ENCODE measurements around the gene RASGRF2. TPM values are rescaled to one million over a fixed set of nuclear protein-coding genes. Genes with fewer than 3 reads are reported as not detected.
"Not testable (repeated sequence)": the region's sequence is repeated elsewhere in the genome, so short reads cannot be mapped to it uniquely, and the experiment has no call there.

Gene RASGRF2
- total and polyA plus RNA-seq, 2 of the 13 experiments (the other 11 are each of a cell fraction or from before 2014, with no cell fraction given) = 23.6 to 29.0 TPM

DNA sequence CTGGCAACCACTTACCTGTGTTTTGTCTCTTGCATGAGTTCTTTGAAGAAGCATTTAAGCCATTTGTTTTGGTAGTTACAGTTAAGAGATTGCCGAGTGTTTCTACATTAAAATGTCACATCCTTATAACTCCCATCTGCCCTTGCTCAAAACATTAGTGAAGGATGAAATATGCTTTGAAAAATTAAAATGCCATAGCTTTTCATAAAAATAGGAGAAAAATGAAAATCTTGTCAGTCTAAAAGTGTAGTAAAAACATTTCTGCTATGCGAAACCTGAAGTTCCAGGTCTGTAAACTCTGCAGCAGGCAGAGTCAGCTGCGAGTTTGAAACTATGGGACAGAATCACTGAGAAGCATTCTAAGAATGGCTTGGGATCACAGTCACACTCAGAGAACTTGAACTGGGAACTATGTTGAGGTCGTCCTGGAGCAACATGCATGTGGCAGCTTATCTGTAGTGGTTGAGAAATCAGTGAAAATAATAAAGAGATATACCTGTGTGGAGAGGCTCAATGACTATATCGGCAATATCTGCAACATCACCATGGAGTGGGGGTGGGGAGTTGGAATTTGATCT, 67.4 kb downstream of the RASGRF2 start:
- CTCF ChIA-PET (ENCODE audit: low intra/inter-chr PET ratio, low total read pairs) = no interaction called here
- POLR2A ChIA-PET = no interaction called here
- no peak for FAIRE-seq
- Histone ChIP-seq H3K4me2 (ENCODE audit: low read depth, low read length) (no peak overlapping the region), H3K27ac (ENCODE audit: extremely low read length, insufficient read depth, low read length) (peak overlapping the region; percentile 65), H3K36me3 (replicated peaks in 1 of 2; ENCODE audit: control insufficient read depth in 1 of 2, insufficient read depth in 2 of 2, low read length in 2 of 2) (no peaks in the 10 kb centered on the region), H2AFZ (ENCODE audit: low read length) (no peak overlapping the region), H3K4me3 (replicated peaks in 1 of 3; ENCODE audit: insufficient read depth in 1 of 3, low read depth in 2 of 3, low read length in 3 of 3) (no peak overlapping the region), H3K9me3 (ENCODE audit: low read length) (no peaks in the 10 kb centered on the region), H3K27me3 (ENCODE audit: control insufficient read depth in 1 of 2, insufficient read depth in 2 of 2, low read length in 2 of 2) (no peaks in the 10 kb centered on the region), H3K79me2 (ENCODE audit: insufficient read depth, low read length) (peaks cover 27% of the 10 kb centered on the region), H3K9ac (ENCODE audit: insufficient read depth, low read depth, low read length) (no peak overlapping the region), H3K4me1 (ENCODE audit: insufficient read depth, low read length) (peaks cover 59% of the 10 kb centered on the region), H4K20me1 (ENCODE audit: insufficient read depth, low read length) (no peaks in the 10 kb centered on the region)
- intact Hi-C loops (cut with micrococcal nuclease; ENCODE audit: unreplicated experiment) = loop anchor here (1.0 to 5.0 kb wide), 2 partner anchors 9 to 65 kb away; partner anchors contain the start of gene RASGRF2
- no TSS peak for BruUV-seq (replicated peaks)
- TF ChIP-seq HNF4A (CRISPR knock-in tag; IDR thresholded peaks at IDR 0.05) (0 out of 2 replicates have a peak, but pooled peaks have one; percentile 25), BCL6 (CRISPR knock-in tag; IDR thresholded peaks at IDR 0.05) (peak; percentile 56), TBX2 (CRISPR knock-in tag; IDR thresholded peaks at IDR 0.05; ENCODE audit: borderline replicate concordance) (no peak)
- peak; percentile 59 for ATAC-seq
- WGBS (ENCODE audit: low lambda C conversion rate) = 83% methylated on average over 5 of the region's 5 CpGs
- in situ Hi-C loops (cut with HindIII; ENCODE audit: extremely low pct_ligation_motif_present, low pct_unique_long_range_greater_than_20kb) = no loop called here
- DNase-seq (ENCODE audit: low spot score) = peak; percentile 20

DNA sequence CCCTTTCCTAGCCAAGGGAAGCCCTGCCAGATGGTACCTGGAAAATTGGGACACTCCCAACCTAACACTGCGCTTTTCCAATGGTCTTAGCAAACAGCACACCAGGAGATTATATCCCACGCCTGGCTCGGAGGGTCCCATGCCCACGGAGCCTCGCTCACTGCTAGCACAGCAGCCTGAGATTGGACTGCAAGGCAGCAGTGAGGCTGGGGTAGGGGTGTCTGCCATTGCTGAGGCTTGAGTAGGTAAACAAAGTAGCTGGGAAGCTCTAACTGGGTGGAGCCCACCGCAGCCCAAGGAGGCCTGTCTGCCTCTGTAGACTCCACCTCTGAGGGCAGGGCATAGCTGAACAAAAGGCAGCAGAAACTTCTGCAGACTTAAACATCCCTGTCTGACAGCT, 68.7 kb downstream of the RASGRF2 start:
- H3K27me3 ChIP-seq (ENCODE audit: control insufficient read depth in 1 of 2, insufficient read depth in 2 of 2, low read length in 2 of 2); H3K9me3 ChIP-seq (ENCODE audit: low read length); H2AFZ ChIP-seq (ENCODE audit: low read length); H3K9ac ChIP-seq (ENCODE audit: insufficient read depth, low read depth, low read length); ATAC-seq; CTCF ChIA-PET (ENCODE audit: low intra/inter-chr PET ratio, low total read pairs); FAIRE-seq; H3K36me3 ChIP-seq (replicated peaks in 1 of 2; ENCODE audit: control insufficient read depth in 1 of 2, insufficient read depth in 2 of 2, low read length in 2 of 2); BruUV-seq (replicated peaks); in situ Hi-C loops (cut with HindIII; ENCODE audit: extremely low pct_ligation_motif_present, low pct_unique_long_range_greater_than_20kb); H4K20me1 ChIP-seq (ENCODE audit: insufficient read depth, low read length); DNase-seq (ENCODE audit: low spot score): not testable (repeated sequence)
- POLR2A ChIA-PET = interaction anchor here (1.4 to 2.5 kb wide), 4 partner anchors 9 to 68 kb away, joined by 3 to 16 read pairs (median 7); partner anchors contain the start of gene RASGRF2
- intact Hi-C loops (cut with micrococcal nuclease; ENCODE audit: unreplicated experiment) = loop anchor here (1.0 to 5.0 kb wide), 2 partner anchors 7 to 67 kb away; partner anchors contain the start of gene RASGRF2
- peaks cover 21% of the 10 kb centered on the region for H3K79me2 ChIP-seq (ENCODE audit: insufficient read depth, low read length)
- H3K4me3 ChIP-seq (replicated peaks in 1 of 3; ENCODE audit: insufficient read depth in 1 of 3, low read depth in 2 of 3, low read length in 3 of 3) = peak overlapping the region in 1 of 3 experiments; percentile 28; a peak in 1 of 6 replicates
- TF ChIP-seq, protein P1, sequence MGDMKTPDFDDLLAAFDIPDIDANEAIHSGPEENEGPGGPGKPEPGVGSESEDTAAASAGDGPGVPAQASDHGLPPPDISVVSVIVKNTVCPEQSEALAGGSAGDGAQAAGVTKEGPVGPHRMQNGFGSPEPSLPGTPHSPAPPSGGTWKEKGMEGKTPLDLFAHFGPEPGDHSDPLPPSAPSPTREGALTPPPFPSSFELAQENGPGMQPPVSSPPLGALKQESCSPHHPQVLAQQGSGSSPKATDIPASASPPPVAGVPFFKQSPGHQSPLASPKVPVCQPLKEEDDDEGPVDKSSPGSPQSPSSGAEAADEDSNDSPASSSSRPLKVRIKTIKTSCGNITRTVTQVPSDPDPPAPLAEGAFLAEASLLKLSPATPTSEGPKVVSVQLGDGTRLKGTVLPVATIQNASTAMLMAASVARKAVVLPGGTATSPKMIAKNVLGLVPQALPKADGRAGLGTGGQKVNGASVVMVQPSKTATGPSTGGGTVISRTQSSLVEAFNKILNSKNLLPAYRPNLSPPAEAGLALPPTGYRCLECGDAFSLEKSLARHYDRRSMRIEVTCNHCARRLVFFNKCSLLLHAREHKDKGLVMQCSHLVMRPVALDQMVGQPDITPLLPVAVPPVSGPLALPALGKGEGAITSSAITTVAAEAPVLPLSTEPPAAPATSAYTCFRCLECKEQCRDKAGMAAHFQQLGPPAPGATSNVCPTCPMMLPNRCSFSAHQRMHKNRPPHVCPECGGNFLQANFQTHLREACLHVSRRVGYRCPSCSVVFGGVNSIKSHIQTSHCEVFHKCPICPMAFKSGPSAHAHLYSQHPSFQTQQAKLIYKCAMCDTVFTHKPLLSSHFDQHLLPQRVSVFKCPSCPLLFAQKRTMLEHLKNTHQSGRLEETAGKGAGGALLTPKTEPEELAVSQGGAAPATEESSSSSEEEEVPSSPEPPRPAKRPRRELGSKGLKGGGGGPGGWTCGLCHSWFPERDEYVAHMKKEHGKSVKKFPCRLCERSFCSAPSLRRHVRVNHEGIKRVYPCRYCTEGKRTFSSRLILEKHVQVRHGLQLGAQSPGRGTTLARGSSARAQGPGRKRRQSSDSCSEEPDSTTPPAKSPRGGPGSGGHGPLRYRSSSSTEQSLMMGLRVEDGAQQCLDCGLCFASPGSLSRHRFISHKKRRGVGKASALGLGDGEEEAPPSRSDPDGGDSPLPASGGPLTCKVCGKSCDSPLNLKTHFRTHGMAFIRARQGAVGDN (CRISPR knock-in tag; IDR thresholded peaks at IDR 0.05) = peak; percentile 64
- peak; percentile 55; the same call in 1 of the 2 replicates for TF ChIP-seq HES4 (CRISPR knock-in tag; IDR thresholded peaks at IDR 0.05; ENCODE audit: borderline replicate concordance)
- TF ChIP-seq MTA1 (CRISPR knock-in tag; IDR thresholded peaks at IDR 0.05; ENCODE audit: borderline replicate concordance) = peak; percentile 37; the same call in 1 of the 2 replicates
- 0 out of 2 replicates have a peak, but pooled peaks have one; percentile 18 for TF ChIP-seq POGZ (CRISPR knock-in tag; IDR thresholded peaks at IDR 0.05)
- TF ChIP-seq FOXJ3 (CRISPR knock-in tag; IDR thresholded peaks at IDR 0.05; ENCODE audit: borderline replicate concordance) = 0 out of 2 replicates have a peak, but pooled peaks have one; percentile 19
- TF ChIP-seq, protein P2, sequence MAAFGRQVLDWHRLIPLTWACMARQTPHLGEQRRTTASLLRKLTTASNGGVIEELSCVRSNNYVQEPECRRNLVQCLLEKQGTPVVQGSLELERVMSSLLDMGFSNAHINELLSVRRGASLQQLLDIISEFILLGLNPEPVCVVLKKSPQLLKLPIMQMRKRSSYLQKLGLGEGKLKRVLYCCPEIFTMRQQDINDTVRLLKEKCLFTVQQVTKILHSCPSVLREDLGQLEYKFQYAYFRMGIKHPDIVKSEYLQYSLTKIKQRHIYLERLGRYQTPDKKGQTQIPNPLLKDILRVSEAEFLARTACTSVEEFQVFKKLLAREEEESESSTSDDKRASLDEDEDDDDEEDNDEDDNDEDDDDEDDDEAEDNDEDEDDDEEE (CRISPR knock-in tag; IDR thresholded peaks at IDR 0.05) = 0 out of 2 replicates have a peak, but pooled peaks have one; percentile 43
- H3K4me1 ChIP-seq (ENCODE audit: insufficient read depth, low read length) = peaks cover 46% of the 10 kb centered on the region
- H3K27ac ChIP-seq (ENCODE audit: extremely low read length, insufficient read depth, low read length) = peak overlapping the region; percentile 65
- WGBS (ENCODE audit: low lambda C conversion rate) = no CpG with 5 or more reads among the region's 6 CpGs
- H3K4me2 ChIP-seq (ENCODE audit: low read depth, low read length) = peak overlapping the region; percentile 50

Data from HepG2 (cell line).